RWPE2 (cell line): ENCODE data around the gene KIF25.

Experiments
- ATAC-seq: fragments of 200-7000 bp; cut with Tn5 transposase; 3 replicates; pipeline ENCODE4 v1.9.1; 2021; ENCODE audit warnings: low read depth
- DNase-seq: peaks from one replicate; pipeline ENCODE4 v3.0.0-alpha.2; 2020; ENCODE audit warnings: low spot score
- H3K27ac ChIP-seq: fragments of 450-650 bp; 2 replicates; pipeline ENCODE4 v1.5.1; 2017; ENCODE audit warnings: mild to moderate bottlenecking; ENCODE audit not compliant: poor library complexity, severe bottlenecking
- H3K27me3 ChIP-seq: fragments of 250-450 bp; sonication (Bioruptor Pico); 2 replicates; pipeline ENCODE4 v1.5.1; 2021; ENCODE audit warnings: mild to moderate bottlenecking, moderate library complexity; ENCODE audit not compliant: insufficient read depth, poor library complexity, severe bottlenecking
- H3K36me3 ChIP-seq: fragments of 250-450 bp; sonication (Bioruptor Pico); 2 replicates; pipeline ENCODE4 v1.5.1; 2020; ENCODE audit warnings: low read depth, mild to moderate bottlenecking, moderate library complexity
- H3K4me1 ChIP-seq: fragments of 250-450 bp; sonication (Bioruptor Pico); 2 replicates; pipeline ENCODE4 v1.5.1; 2021; ENCODE audit warnings: mild to moderate bottlenecking, moderate library complexity; ENCODE audit not compliant: insufficient read depth, poor library complexity, severe bottlenecking
- H3K4me3 ChIP-seq: fragments of 250-450 bp; sonication (Bioruptor Pico); 2 replicates; pipeline ENCODE4 v1.5.1; 2021; ENCODE audit warnings: mild to moderate bottlenecking, moderate library complexity; ENCODE audit not compliant: severe bottlenecking
- H3K9me3 ChIP-seq: fragments of 250-450 bp; sonication (Bioruptor Pico); 2 replicates; pipeline ENCODE4 v1.5.1; 2021; ENCODE audit warnings: mild to moderate bottlenecking, moderate library complexity; ENCODE audit not compliant: severe bottlenecking
- TF ChIP-seq, protein P1 (sequence below): fragments of 450-650 bp; IDR thresholded peaks from one replicate; pipeline ENCODE4 v1.5.1; 2017; ENCODE audit warnings: mild to moderate bottlenecking, moderate library complexity; ENCODE audit not compliant: poor library complexity, severe bottlenecking

The KIF25 gene

DNA sequence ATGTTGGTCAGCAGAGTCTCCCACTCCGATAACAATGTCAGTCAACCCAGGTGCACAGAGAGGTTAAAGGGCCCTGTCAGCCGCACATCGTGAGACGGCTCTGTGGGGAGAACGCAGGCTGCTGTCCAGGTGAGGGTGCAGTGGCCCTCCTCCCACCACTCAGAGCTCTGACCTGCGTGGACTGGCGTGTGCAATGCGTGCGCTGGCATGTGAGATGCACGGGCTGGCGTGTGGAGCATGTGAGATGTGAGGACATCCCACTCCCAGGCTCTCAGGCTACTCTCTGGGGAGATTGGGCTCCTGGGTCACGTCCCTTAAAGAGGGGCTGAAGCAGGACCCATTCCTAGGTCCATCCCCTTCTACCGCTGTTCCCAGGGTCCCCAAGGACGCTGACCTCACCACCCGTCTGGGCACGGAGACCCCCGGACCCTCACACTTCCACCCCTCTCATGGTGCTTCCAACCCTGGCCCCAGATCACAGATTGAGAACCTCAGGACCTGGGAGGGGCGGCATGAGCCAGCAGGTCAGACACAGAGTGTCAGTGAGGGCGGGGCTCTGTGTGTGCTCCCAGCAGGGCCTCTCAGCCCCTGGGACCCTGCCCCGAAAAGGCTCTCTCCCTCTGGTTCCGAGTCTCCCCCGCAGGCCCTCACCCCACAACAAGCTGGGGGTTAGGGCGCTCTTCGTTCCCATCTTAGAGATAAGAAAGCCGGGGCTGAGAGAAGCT lies 90.1 kb downstream of the KIF25 start:
- no peak for ATAC-seq
- no peaks in the 10 kb centered on the region for H3K36me3 ChIP-seq
- no peaks in the 10 kb centered on the region for H3K4me1 ChIP-seq
- DNase-seq, result no peak
- no peak overlapping the region for H3K27ac ChIP-seq
- TF ChIP-seq, protein P1, sequence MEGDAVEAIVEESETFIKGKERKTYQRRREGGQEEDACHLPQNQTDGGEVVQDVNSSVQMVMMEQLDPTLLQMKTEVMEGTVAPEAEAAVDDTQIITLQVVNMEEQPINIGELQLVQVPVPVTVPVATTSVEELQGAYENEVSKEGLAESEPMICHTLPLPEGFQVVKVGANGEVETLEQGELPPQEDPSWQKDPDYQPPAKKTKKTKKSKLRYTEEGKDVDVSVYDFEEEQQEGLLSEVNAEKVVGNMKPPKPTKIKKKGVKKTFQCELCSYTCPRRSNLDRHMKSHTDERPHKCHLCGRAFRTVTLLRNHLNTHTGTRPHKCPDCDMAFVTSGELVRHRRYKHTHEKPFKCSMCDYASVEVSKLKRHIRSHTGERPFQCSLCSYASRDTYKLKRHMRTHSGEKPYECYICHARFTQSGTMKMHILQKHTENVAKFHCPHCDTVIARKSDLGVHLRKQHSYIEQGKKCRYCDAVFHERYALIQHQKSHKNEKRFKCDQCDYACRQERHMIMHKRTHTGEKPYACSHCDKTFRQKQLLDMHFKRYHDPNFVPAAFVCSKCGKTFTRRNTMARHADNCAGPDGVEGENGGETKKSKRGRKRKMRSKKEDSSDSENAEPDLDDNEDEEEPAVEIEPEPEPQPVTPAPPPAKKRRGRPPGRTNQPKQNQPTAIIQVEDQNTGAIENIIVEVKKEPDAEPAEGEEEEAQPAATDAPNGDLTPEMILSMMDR, result no peak
- no peaks in the 10 kb centered on the region for H3K27me3 ChIP-seq
- H3K9me3 ChIP-seq, result no peaks in the 10 kb centered on the region
- no peak overlapping the region for H3K4me3 ChIP-seq

DNA sequence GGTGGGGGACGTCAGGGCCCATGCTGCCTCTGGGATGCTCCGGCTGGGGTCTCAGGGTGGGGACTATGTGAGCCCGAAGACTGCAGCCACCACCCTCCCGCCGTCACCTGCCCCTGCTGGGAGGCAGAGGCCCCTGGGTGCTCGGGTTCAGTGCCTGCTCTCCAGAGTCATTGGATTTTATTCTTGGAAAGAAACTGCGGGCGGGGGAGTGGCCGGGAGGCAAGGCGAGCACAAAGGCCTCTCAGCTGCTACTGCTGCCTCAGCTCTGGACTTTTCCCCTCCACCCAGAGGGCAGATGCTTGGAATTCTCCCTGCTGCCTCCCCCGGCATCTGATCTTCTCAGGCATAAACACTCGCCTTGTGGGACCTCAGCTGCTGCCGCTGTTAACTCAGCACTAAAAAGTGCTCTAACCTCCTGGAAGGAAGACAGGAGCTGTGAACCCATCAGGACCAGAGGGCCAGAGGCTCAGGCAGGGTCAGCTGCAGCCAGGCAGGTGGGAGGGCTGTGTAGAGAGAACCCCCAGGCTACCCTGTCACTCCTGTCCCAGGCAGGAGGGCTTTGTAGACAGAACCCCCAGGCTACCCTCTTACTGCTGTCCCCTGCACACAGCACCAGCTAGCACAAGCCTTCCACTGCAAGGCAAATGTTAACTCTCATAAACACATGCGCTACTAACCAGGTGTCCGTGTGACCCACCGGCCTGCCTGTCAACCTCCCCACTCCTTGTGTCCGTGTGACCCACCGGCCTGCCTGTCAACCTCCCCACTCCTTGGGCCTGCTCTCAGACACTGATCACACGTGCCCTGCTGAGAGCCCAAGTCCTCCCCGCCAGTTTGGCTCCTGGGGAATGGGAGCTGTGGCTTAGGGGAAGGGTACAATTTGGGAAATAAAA lies 90.9 kb downstream of the KIF25 start:
- Histone ChIP-seq H3K27me3 (no peaks in the 10 kb centered on the region), H3K27ac (no peak overlapping the region)
- TF ChIP-seq, protein P1, result no peak

DNA sequence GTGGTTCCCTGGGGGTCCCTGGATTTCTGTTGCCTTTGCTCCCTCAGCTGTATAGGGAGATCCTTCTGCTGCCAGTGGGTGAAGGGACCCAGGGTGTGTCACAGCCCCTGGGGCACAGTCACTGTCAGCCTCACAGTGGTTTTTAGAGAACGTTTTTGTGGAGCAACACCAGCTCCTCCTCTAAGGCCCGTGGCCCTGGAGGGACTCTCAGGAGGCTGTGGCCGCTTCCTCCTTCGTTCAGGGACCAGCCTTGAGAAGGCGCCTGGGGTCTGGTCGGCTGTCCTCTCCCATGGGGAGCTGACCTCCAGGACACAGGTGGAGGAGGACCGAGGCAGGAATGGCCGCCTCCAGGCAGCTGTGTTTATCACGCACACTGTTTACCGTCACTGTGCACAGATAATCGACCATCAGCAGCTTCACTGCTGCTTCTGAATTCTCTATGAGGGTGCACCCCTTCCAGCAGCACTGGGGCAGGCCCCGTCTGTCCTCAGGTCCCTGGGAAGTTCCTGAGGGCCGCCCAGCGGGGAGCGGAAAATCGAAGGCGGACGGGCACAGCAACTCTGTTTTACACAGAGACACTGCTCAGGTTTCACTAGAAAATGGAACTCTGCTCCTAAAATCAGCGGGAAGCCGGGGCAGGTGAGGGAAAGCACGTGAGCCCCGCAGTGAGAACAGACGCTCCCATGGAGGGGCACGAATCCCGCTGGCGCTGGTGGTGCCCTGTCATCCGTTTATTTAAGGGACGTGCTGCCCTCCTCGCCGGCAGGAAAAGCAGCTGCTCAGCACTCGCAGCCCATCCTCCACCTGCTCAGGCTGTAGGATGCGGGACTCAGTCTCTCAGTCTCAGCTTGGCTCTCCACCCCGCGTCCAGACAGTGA lies 92.0 kb downstream of the KIF25 start:
- Histone ChIP-seq H3K9me3 (no peaks in the 10 kb centered on the region), H3K27me3 (no peaks in the 10 kb centered on the region), H3K4me1 (no peaks in the 10 kb centered on the region), H3K27ac (no peak overlapping the region), H3K36me3 (no peaks in the 10 kb centered on the region), H3K4me3 (no peak overlapping the region)
- TF ChIP-seq, protein P1, result no peak
- ATAC-seq (no peak), DNase-seq (no peak)

More for the DNA sequence above, 90.9 kb downstream of the KIF25 start:
- no peak for ATAC-seq
- no peaks in the 10 kb centered on the region for H3K4me1 ChIP-seq
- no peaks in the 10 kb centered on the region for H3K9me3 ChIP-seq
- H3K36me3 ChIP-seq, result no peaks in the 10 kb centered on the region
- no peak for DNase-seq
- no peak overlapping the region for H3K4me3 ChIP-seq

DNA sequence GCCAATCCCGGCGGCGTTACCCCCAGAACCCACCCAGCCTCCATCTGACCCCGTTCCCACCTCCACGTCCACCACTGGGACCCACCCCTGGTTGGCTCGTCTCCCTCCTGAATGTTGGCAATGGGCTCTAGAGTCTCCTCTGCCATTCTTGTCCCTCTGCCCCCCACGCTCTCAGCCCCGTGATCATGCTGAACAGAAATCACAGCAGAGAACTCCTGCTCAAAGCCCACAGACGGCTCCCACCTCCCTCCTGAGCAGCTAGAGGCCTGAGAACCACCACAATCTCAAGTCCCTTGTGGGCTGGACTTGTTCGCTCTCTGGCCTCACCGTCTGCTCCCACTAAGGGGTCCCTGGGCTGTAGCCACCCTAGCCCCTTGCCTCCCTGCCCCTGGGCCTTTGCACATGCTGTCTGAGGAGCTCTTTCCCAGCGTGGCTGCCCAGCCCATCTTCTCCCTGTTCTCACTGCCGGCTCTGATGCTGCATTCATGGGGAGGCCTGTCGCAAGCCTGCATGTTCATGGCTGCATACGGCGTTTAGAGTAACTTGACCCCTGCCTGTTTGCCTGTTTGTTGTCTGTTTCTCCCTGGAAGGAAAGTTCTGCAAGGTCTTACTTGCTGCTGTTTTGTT lies 92.7 kb downstream of the KIF25 start:
- no peaks in the 10 kb centered on the region for H3K4me1 ChIP-seq
- ATAC-seq (no peak), DNase-seq (no peak)
- no peak overlapping the region for H3K27ac ChIP-seq
- no peaks in the 10 kb centered on the region for H3K9me3 ChIP-seq
- H3K4me3 ChIP-seq, result no peak overlapping the region
- no peaks in the 10 kb centered on the region for H3K27me3 ChIP-seq
- TF ChIP-seq, protein P1, result no peak
- no peaks in the 10 kb centered on the region for H3K36me3 ChIP-seq
